ENCODE data around the gene TAF9B.
"Not testable (repeated sequence)": the region's sequence is repeated elsewhere in the genome, so short reads cannot be mapped to it uniquely, and the experiment has no call there.

Gene TAF9B

GRCh38 chrX:78139160-78140123 is at the start of gene TAF9B:
Gene TAF9B (minus strand): TSS chrX:78139650. CDS start chrX:78139611, 39 bp downstream.
- peak within 1 kb of the TSS; percentile 90 for H3K27ac Mint-ChIP-seq
- peak within 1 kb of the TSS; percentile 89 for H3K4me3 Mint-ChIP-seq
- no peaks in the 10 kb centered on the region for H3K9me3 Mint-ChIP-seq
- peaks cover 15% of the 10 kb centered on the region for H3K4me1 Mint-ChIP-seq (ENCODE audit: low read depth)
- peaks cover 4% of the 10 kb centered on the region for H3K36me3 Mint-ChIP-seq (ENCODE audit: low read depth)
- no peaks in the 10 kb centered on the region for H3K27me3 Mint-ChIP-seq

DNA sequence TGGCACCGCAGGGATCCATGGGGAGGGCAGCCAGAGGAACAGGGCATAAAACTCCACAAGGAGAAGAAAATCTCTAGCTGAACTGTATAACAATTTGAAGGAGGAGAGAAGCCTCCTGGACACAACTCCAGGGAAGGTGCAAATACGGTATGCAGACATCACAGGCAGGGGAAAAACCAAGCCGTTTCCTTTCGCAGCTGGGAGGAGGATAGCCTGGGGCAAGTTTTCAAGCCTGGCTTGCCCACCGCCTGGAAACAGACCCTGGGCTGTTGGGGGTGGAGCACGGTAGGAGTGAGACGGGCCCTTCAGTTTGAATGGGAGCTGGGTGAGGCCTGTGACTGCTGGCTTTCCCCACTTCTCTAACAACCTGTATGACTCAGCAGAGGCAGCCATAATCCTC is 43.4 kb upstream of the TAF9B start:
- no peaks in the 10 kb centered on the region for H3K27me3 Mint-ChIP-seq
- no peaks in the 10 kb centered on the region for H3K4me1 Mint-ChIP-seq (ENCODE audit: low read depth)
- H3K4me3 Mint-ChIP-seq, result no peak overlapping the region
- no peaks in the 10 kb centered on the region for H3K36me3 Mint-ChIP-seq (ENCODE audit: low read depth)
- H3K27ac Mint-ChIP-seq, result no peak overlapping the region
- no peaks in the 10 kb centered on the region for H3K9me3 Mint-ChIP-seq

- Mint-ChIP-seq H3K9me3 (no peaks in the 10 kb centered on the region), H3K4me3 (no peak overlapping the region), H3K4me1 (ENCODE audit: low read depth) (no peaks in the 10 kb centered on the region), H3K36me3 (ENCODE audit: low read depth) (no peaks in the 10 kb centered on the region), H3K27me3 (no peaks in the 10 kb centered on the region), H3K27ac (no peak overlapping the region)
These were observed 41.9 kb upstream of the TAF9B start for GRCh38 chrX:78181307-78181706.

GRCh38 chrX:78168065-78168464 is 28.6 kb upstream of the TAF9B start:
- no peak overlapping the region for H3K27ac Mint-ChIP-seq
- no peak overlapping the region for H3K4me3 Mint-ChIP-seq
- no peaks in the 10 kb centered on the region for H3K27me3 Mint-ChIP-seq
- no peaks in the 10 kb centered on the region for H3K36me3 Mint-ChIP-seq (ENCODE audit: low read depth)
- H3K9me3 Mint-ChIP-seq, result no peaks in the 10 kb centered on the region
- no peaks in the 10 kb centered on the region for H3K4me1 Mint-ChIP-seq (ENCODE audit: low read depth)

- Mint-ChIP-seq H3K4me3 (no peak overlapping the region), H3K36me3 (ENCODE audit: low read depth) (no peaks in the 10 kb centered on the region), H3K27ac (no peak overlapping the region), H3K4me1 (ENCODE audit: low read depth) (peaks cover 4% of the 10 kb centered on the region), H3K9me3 (no peaks in the 10 kb centered on the region), H3K27me3 (no peaks in the 10 kb centered on the region)
These were observed 26.0 kb upstream of the TAF9B start for GRCh38 chrX:78165425-78165824.

GRCh38 chrX:78163175-78163574 is 23.7 kb upstream of the TAF9B start:
- not testable (repeated sequence) for H3K4me3 Mint-ChIP-seq; H3K4me1 Mint-ChIP-seq (ENCODE audit: low read depth); H3K9me3 Mint-ChIP-seq; H3K27me3 Mint-ChIP-seq; H3K27ac Mint-ChIP-seq; H3K36me3 Mint-ChIP-seq (ENCODE audit: low read depth)

DNA sequence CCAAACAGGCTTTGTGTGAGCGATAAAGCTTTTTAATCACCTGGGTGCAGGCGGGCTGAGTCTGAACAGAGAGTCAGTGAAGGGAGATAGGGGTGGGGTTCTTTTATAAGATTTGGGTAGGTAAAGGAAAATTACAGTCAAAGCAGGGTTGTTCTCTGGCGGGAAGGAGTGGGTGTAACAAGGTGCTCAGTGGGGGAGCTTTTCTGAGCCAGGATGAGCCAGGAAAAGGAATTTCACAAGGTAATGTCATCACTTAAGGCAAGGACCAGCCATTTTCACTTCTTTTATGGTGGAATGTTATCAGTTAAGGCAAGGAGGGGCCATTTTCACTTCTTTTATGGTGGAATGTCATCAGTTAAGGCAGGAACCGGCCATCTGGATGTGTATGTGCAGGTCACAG is 21.3 kb upstream of the TAF9B start:
- H3K4me3 Mint-ChIP-seq; H3K27me3 Mint-ChIP-seq; H3K9me3 Mint-ChIP-seq; H3K27ac Mint-ChIP-seq; H3K36me3 Mint-ChIP-seq (ENCODE audit: low read depth); H3K4me1 Mint-ChIP-seq (ENCODE audit: low read depth): not testable (repeated sequence)

DNA sequence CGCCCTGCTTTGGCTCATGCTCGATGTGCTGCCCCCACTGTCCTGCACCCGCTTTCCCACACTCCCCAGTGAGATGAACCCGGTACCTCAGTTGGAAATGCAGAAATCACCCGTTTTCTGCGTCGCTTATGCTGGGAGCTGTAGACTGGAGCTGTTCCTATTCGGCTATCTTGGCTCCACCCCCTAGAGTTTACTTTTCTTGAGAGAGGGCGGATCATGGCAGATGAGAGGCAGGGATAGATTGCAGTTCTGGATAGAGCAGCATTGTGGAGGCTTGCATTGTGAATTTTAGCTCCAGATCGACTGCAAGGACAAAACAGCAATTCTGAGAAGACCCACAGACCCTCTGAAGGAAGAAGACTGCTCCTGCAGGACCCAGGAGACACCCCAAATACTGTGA is 18.4 kb upstream of the TAF9B start:
- H3K9me3 Mint-ChIP-seq, result not testable (repeated sequence)

DNA sequence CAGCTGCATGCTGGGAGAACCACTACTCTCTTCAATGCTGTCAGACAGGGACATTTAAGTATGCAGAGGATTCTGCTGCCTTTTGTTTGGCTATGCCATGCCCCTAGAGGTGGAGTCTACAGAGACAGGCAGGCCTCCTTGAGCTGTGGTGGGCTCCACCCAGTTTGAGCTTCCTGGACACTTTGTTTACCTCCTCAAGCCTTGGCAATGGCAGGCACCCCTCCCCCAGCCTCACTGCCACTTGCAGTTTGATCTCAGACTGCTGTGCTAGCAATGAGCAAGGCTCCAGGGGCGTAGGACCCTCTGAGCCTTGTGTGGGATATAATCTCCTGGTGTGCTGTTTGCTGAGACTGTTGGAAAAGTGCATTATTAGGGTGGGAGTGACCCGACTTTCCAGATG is 17.9 kb upstream of the TAF9B start:
- H3K4me3 Mint-ChIP-seq; H3K27me3 Mint-ChIP-seq; H3K27ac Mint-ChIP-seq; H3K36me3 Mint-ChIP-seq (ENCODE audit: low read depth); H3K4me1 Mint-ChIP-seq (ENCODE audit: low read depth); H3K9me3 Mint-ChIP-seq: not testable (repeated sequence)

More for the DNA sequence above, 18.4 kb upstream of the TAF9B start:
- not testable (repeated sequence) for H3K27me3 Mint-ChIP-seq; H3K4me1 Mint-ChIP-seq (ENCODE audit: low read depth); H3K27ac Mint-ChIP-seq; H3K36me3 Mint-ChIP-seq (ENCODE audit: low read depth); H3K4me3 Mint-ChIP-seq

DNA sequence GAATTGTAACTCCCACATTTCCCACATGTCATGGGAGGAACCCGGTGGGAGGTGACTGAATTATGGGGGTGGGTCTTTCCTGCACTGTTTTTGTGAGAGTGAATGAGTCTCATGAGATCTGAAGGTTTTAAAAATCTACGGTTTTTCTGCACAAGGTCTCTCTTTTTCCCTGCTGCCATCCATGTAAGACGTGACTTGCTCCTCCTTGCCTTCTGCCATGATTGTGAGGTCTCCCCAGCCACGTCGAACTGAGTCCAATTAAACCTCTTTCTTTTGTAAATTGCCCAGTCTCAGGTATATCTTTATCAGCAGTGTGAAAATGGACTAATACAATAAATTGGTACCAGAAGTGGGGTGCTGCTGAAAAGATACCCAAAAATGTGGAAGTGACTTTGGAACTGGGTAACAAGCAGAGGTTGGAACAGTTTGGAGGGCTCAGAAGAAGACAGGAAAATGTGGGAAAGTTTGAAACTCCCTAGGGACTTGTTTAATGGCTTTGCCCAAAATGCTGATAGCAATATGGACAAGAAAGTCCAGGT is 7.6 kb upstream of the TAF9B start:
- not testable (repeated sequence) for H3K4me1 Mint-ChIP-seq (ENCODE audit: low read depth); H3K27me3 Mint-ChIP-seq; H3K4me3 Mint-ChIP-seq; H3K36me3 Mint-ChIP-seq (ENCODE audit: low read depth); H3K27ac Mint-ChIP-seq
- peaks cover 10% of the 10 kb centered on the region for H3K9me3 Mint-ChIP-seq

GRCh38 chrX:78140206-78140605 is 756 bp upstream of the TAF9B start:
- peaks cover 4% of the 10 kb centered on the region for H3K36me3 Mint-ChIP-seq (ENCODE audit: low read depth)
- peaks cover 15% of the 10 kb centered on the region for H3K4me1 Mint-ChIP-seq (ENCODE audit: low read depth)
- no peaks in the 10 kb centered on the region for H3K9me3 Mint-ChIP-seq
- no peaks in the 10 kb centered on the region for H3K27me3 Mint-ChIP-seq
- peak overlapping the region; percentile 89 for H3K4me3 Mint-ChIP-seq
- H3K27ac Mint-ChIP-seq, result peak overlapping the region; percentile 37

DNA sequence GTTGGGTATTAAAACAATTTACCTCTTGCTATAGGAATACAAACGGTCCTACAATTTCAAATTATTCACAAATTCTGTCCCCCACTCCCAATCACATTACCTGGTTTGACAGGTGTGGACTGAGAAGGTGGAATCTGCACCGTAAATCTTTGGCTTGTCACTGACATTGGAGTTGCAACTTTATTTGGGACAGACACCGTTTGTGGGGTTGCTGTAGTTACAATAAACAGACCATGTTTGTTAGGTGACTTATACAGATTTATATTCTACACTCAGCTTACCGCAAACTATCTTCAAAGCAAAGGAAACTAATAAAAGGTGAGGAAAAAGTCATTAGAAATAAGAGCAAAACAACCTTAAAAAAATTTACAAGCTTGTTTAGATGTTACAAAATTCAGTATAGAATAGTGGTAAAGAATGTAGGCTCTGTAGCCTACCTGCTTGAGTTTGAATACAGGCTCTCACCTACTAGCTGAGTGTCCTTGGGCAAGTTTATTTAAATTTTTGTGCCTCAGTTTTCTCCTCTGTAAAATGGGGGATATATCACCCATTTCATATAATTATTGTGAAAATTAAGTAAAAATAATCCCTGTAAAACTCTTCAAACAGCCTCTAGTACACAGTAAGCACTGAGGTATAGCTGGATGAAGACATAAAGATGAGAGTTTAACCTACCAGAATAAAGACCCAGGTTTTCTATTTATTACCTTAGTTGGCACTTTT is 6.1 kb downstream of the TAF9B start:
- no peak overlapping the region for H3K27ac Mint-ChIP-seq
- peaks cover 9% of the 10 kb centered on the region for H3K4me1 Mint-ChIP-seq (ENCODE audit: low read depth)
- H3K27me3 Mint-ChIP-seq, result no peaks in the 10 kb centered on the region
- H3K36me3 Mint-ChIP-seq (ENCODE audit: low read depth), result peaks cover 26% of the 10 kb centered on the region
- H3K9me3 Mint-ChIP-seq, result no peaks in the 10 kb centered on the region
- no peak overlapping the region for H3K4me3 Mint-ChIP-seq

GRCh38 chrX:78131117-78131516 is 8.3 kb downstream of the TAF9B start:
- peak overlapping the region; percentile 48 for H3K27ac Mint-ChIP-seq
- no peak overlapping the region for H3K4me3 Mint-ChIP-seq
- H3K4me1 Mint-ChIP-seq (ENCODE audit: low read depth), result peaks cover 6% of the 10 kb centered on the region

GRCh38 chrX:78130396-78130795 is 9.1 kb downstream of the TAF9B start:
- H3K4me3 Mint-ChIP-seq, result no peak overlapping the region
- H3K27me3 Mint-ChIP-seq, result no peaks in the 10 kb centered on the region
- H3K27ac Mint-ChIP-seq, result peak overlapping the region; percentile 48
- peaks cover 47% of the 10 kb centered on the region for H3K36me3 Mint-ChIP-seq (ENCODE audit: low read depth)
- peaks cover 5% of the 10 kb centered on the region for H3K4me1 Mint-ChIP-seq (ENCODE audit: low read depth)
- H3K9me3 Mint-ChIP-seq, result no peaks in the 10 kb centered on the region

More at GRCh38 chrX:78131117-78131516, 8.3 kb downstream of the TAF9B start:
- peaks cover 44% of the 10 kb centered on the region for H3K36me3 Mint-ChIP-seq (ENCODE audit: low read depth)
- no peaks in the 10 kb centered on the region for H3K9me3 Mint-ChIP-seq
- H3K27me3 Mint-ChIP-seq, result no peaks in the 10 kb centered on the region

GRCh38 chrX:78129714-78130113 is 9.7 kb downstream of the TAF9B start:
- H3K4me1 Mint-ChIP-seq (ENCODE audit: low read depth), result peaks cover 6% of the 10 kb centered on the region
- no peak overlapping the region for H3K4me3 Mint-ChIP-seq
- no peaks in the 10 kb centered on the region for H3K9me3 Mint-ChIP-seq
- H3K27ac Mint-ChIP-seq, result no peak overlapping the region
- H3K27me3 Mint-ChIP-seq, result no peaks in the 10 kb centered on the region
- H3K36me3 Mint-ChIP-seq (ENCODE audit: low read depth), result peaks cover 54% of the 10 kb centered on the region
